GM21381 (cell line): ENCODE results near the gene SORCS2.

Experiments
- ATAC-seq: cut with Tn5 transposase; IDR thresholded peaks from one replicate; pipeline ENCODE4 v1.9.1; 2021; ENCODE audit warnings: mild to moderate bottlenecking, moderate library complexity; ENCODE audit not compliant: unreplicated experiment

SORCS2 gene

DNA sequence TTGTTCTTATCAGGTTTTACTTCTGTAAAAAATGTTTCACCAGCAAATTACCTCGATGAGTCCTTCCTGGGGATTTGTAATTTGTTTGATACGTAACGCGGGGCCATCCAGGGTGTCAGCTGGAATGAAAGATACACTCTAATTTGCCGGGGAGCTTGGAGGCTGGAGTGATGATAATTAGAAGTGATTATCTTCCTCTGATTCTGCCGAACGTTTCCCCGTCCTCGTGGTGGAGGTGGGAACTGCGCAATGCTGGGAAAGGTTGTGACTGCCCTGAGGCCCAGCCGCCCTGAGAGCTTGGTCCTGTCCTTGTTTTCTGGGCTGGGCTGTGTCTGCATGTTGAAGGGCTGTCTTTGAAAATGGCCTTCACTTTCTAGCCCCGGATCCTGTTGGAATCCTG is 48.0 kb downstream of the SORCS2 start:
- no peak for ATAC-seq

DNA sequence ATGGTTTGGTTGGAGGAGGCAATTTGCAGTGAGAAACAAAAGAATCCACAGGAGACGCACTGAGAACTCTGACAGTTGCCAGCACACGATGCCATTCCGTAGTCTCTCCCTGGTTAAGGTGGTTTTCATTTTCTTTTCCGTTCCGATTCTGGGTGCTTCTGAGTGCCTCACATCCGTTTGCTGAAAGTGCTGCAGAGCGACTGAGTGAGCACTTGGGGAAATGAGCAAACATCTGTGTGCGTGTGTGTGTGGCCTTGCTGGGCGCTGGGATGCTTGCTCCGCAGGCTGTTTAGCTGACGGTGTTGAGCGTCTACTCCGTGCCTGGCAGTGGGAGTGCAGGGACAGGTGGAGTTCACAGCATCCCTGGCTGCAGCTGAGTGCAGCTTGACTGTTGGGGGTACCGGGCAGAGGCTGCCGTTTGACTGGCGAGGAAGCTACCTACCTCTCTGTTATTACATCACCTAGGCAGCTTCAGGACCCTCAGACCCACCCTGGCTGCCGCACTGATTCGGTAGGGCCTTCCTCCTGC is 49.3 kb downstream of the SORCS2 start:
- ATAC-seq, result no peak

DNA sequence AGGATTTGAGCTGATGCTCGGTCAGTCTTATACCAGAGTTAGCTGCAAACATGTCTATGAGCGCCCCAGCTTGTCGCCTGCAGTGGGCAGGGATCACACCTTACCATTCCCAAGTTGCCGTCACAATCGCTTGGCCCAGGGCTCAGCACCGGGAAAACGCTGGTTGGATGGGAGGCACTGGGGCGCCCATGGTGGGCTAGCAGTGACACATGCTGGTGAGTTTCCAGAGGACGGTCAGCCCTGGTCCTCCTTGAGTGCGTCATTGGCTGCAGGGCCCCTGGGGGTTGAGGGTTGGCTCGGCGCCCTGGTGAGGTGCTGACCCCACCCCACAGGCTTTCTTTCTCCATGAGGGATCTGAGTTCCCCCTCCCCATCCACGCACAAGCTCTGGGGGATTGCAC is 50.4 kb downstream of the SORCS2 start:
- ATAC-seq, result no peak

DNA sequence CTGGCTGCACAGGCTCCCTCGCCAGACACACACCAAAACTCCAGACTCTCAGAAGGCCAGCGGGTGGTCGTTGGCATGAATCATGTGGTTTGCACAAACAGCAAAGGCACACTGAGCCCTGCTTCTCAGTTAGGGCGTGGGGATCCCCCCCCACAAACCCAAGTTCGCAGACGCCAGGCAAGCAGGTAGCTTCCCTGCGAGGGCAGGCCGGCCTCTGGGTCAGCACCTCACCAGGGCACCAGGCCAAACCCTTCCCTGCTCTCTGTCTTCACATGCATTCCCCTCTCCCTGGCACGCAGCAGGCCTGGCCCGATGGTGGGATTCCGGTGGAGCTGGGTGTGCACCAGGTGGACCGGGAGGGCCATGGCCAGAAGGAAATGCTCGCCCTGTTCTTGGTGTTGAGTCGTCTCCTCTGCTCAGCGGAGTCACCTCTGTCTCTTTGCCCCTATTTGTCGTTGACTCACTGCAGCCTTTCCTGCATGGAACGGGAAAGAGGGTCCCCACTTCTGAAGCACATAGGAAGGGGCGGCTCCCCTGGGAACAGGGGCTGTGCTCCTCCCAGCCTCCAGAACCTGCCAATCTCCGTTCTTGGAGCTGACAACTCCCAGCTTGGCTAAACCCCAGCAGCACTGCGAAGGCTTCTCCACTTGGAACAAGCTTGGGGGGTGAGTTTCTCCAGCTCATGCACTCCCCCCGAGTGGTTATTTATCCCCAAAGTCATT is 51.4 kb downstream of the SORCS2 start:
- ATAC-seq, result no peak

DNA sequence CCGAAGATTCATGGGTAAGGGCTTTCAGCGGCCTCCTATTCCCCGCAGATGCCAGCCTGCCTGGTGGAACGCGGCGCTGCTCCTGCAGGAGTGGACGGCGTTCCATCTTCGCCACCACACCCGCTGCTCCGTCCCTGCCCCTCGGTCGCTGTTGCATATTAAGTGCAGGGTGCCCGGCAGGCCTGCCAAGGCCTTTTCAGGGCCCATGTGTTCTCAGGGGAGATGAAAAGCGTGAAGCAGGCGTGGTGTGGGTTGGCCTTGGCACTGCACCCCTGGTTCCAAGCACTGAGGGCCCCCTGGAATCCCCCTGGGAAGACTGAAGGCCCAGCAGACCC is 52.0 kb downstream of the SORCS2 start:
- ATAC-seq, result no peak

- ATAC-seq, result no peak
Measured at GRCh38 chr4:7244751-7245320, 52.5 kb downstream of the SORCS2 start.

DNA sequence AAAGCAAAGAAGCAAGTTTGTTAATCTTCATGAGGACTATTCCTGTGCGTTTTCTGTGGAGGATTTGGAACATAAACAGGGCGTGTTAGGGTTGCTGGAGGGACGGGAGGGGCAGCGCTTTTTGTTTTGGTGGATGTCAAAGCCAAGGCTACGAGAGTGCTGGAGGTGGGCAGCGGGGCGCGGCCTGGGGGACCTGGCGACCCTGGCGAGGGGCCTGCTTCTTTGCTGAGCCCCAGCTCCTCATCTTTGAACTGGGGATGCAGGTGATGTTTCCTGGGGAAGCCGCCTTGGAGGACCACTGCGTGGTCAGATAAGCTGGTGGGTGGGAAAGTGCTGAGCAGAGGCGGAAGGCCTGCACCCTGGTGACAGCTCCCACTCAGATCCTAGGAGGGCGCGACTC is 55.2 kb downstream of the SORCS2 start:
- ATAC-seq, result no peak

DNA sequence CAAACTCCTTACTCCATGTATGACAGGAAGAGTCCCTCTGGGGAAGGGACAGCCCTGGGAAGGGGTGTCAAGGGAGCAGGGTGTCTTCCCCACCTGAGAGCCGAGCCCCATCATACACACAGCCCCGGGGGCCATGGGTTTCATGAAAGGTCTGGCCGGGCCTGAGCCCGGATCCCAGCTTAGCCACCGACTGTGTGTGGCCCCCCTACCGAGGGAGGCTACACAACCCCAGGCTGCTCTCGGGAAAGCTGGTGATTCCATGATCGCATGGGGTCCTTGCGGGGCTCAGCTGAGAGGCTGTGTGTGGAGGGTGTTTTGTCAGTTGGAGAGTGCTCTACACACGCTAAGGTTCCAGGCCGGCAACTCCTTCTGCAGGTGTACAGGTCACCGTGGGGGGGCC is 55.6 kb downstream of the SORCS2 start:
- ATAC-seq, result no peak

GRCh38 chr4:7248857-7249256 is 56.5 kb downstream of the SORCS2 start:
- ATAC-seq, result no peak

DNA sequence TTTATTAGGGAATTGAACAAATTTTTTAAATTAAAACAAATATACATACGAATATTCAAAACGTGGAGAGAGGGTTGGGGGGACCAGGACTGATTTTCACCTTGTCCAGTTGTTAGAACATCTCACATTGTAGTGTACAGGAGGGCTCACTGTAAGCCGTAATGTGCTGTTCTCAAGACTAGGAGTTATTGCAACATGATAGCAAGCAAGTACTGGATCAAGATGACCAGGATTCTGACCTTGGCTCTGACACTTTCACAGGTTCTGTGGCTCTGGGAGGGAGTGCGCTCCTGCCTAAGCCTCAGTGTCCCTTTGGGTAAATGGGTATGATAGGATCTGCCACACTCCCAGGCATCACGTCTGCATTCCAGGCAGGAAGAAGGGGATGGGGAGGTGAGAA is 59.0 kb downstream of the SORCS2 start:
- ATAC-seq, result no peak

GRCh38 chr4:7252051-7252450 is 59.7 kb downstream of the SORCS2 start:
- no peak for ATAC-seq

- no peak for ATAC-seq
Measured at GRCh38 chr4:7252510-7253340, 60.4 kb downstream of the SORCS2 start.

DNA sequence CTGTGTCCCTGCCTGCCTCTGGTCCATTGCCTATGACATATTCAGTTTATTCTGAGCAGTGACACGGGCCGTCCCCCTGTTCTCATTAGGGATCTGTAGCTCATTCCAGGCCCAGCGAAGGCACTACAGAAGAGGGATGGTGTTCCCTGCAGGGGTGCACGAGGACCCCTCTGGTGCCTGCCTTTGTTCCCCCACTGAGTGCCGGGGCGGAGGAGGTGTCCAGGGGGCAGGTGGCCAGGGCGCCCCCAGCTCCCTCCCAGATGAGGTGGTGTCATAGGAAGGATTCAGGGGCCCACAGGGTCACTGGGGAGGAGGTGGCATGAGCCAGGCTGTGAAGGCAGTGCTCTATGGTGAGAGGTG is 61.0 kb downstream of the SORCS2 start:
- no peak for ATAC-seq

- no peak for ATAC-seq
Measured at GRCh38 chr4:7253837-7254236, 61.5 kb downstream of the SORCS2 start.

GRCh38 chr4:7254736-7255487 is 62.6 kb downstream of the SORCS2 start:
- no peak for ATAC-seq

GRCh38 chr4:7255488-7255881 is 63.1 kb downstream of the SORCS2 start:
- no peak for ATAC-seq

GRCh38 chr4:7255996-7256395 is 63.7 kb downstream of the SORCS2 start:
- ATAC-seq, result no peak

GRCh38 chr4:7256984-7257810 is 64.9 kb downstream of the SORCS2 start:
- ATAC-seq, result no peak

GRCh38 chr4:7259039-7259438 is 66.7 kb downstream of the SORCS2 start:
- ATAC-seq, result no peak

DNA sequence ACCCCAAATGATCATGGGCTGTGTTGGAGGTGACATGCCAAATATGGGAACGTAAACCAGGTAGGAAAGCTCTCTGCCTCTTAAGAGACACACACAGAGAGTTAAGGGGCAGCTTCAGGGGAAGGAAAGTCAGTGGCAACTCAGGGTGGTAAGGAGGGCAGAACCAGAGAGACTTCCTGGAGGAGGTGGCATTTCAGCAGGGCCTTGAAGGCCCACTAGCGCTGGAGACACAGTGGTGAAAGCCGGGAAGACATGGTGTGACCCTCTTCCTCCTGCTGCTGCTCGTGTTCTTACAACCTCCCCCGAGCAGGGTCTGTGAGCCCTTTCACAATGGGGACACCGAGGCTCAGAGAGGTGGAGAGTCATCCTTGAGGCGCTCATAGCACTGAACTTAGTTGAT is 68.2 kb downstream of the SORCS2 start:
- ATAC-seq, result no peak
